Osteocyte (in vitro differentiated cells): Measurements from ENCODE around the gene CES4A. TPM values are rescaled to one million over a fixed set of nuclear protein-coding genes. Genes with fewer than 3 reads are reported as not detected.

Source experiments
- DNase-seq: peaks from one replicate; pipeline ENCODE4 v3.0.0; 2021; ENCODE audit warnings: mixed read lengths; ENCODE audit not compliant: unreplicated experiment; ENCODE audit errors: extremely low spot score
- H3K27ac Mint-ChIP-seq: one replicate; pipeline ENCODE4 v1.8.0; 2021; ENCODE audit warnings: mild to moderate bottlenecking, mixed read lengths; ENCODE audit not compliant: unreplicated experiment
- H3K27me3 Mint-ChIP-seq: one replicate; pipeline ENCODE4 v1.8.0; 2021; ENCODE audit warnings: mixed read lengths; ENCODE audit not compliant: unreplicated experiment
- H3K36me3 Mint-ChIP-seq: one replicate; pipeline ENCODE4 v1.8.0; 2021; ENCODE audit warnings: mixed read lengths; ENCODE audit not compliant: unreplicated experiment
- H3K4me1 Mint-ChIP-seq: one replicate; pipeline ENCODE4 v1.8.0; 2021; ENCODE audit warnings: mixed read lengths; ENCODE audit not compliant: unreplicated experiment
- H3K4me3 Mint-ChIP-seq: one replicate; pipeline ENCODE4 v1.8.0; 2021; ENCODE audit warnings: mild to moderate bottlenecking, moderate library complexity, mixed read lengths; ENCODE audit not compliant: unreplicated experiment
- H3K9me3 Mint-ChIP-seq: one replicate; pipeline ENCODE4 v1.8.0; 2021; ENCODE audit warnings: mixed read lengths; ENCODE audit not compliant: unreplicated experiment
- CTCF ChIP-seq: fragments of 200-600 bp; sonication (generic); IDR thresholded peaks from 2 replicates; pipeline ENCODE4 v1.5.0; 2021; ENCODE audit warnings: antibody characterized with exemption, mild to moderate bottlenecking, moderate library complexity
- total RNA-seq: library from RNA; stranded (reverse); gene quantifications from 2 replicates; pipeline ENCODE4 v1.2.1, GENCODE V29; 2021

The CES4A gene
- total RNA-seq, 1 donor from 2014 or later = 3.8 TPM

DNA sequence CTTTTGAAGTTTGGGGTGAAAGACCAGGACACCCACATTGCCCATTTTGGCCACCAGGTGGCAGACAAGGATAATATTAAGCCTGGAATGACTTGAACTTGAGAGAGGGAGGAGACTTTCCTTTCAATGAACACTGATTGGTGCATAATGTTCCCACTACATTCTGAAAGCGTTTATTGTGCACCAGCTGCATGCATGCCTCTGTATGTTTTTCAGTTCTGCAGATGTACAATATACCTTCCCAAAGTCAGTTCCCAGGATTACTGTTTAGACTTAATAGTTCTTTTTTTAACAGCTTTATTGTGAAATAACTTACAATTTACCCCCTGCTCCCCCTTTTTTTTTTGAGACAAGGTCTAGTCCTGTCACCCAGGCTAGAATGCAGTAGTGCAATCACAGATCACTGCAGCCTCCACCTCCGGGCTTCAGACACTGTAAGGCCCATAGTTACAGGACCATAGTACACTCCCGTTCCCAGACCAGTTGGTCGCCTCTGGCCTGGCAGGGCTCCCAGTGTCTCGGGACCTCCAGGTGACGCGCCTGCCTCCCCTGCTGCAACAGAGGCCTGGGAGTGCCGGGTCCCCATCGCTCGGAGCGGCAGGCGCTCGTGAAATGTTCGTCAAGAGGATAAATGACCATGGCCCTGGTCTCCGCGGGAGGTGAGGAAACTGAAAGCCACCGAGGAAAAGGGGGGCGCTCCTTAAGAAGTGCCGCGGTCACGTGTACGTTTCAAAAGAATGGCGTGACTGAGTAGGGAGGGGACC, 40.9 kb upstream of the CES4A start:
- DNase-seq = peak; percentile 92
- TF ChIP-seq CTCF = peak; percentile 88
- Mint-ChIP-seq H3K27me3 (peaks cover 18% of the 10 kb centered on the region), H3K36me3 (peaks cover 11% of the 10 kb centered on the region), H3K9me3 (peaks cover 9% of the 10 kb centered on the region), H3K27ac (no peak overlapping the region), H3K4me3 (no peak overlapping the region), H3K4me1 (no peaks in the 10 kb centered on the region)

GRCh38 chr16:66948134-66948836, 40.1 kb upstream of the CES4A start:
- TF ChIP-seq CTCF = no peak
- Mint-ChIP-seq H3K27me3 (peaks cover 18% of the 10 kb centered on the region), H3K4me3 (no peak overlapping the region), H3K4me1 (no peaks in the 10 kb centered on the region), H3K9me3 (peaks cover 9% of the 10 kb centered on the region), H3K36me3 (peaks cover 7% of the 10 kb centered on the region), H3K27ac (no peak overlapping the region)
- no peak for DNase-seq

DNA sequence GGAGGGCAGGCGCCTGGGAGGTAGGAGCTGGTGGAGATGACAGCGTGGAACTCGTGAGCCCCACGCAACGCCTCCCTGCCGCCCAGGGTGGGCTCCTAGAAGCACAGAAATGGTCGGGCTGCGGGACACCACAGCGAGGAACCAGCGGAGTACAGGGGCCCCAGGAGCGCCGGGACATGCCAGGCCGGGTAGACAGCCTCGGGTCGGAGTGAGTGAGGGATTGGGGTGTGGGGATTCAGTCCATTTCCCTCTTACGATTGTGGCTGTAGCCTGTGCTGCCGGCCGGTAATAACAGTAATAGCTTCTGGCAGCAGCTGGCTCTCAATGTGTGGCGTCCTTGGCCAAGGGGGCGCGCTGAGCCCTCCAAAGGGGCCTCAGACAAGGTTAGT, 39.6 kb upstream of the CES4A start:
- DNase-seq = no peak
- no peak overlapping the region for H3K4me3 Mint-ChIP-seq
- H3K27ac Mint-ChIP-seq = no peak overlapping the region
- peaks cover 19% of the 10 kb centered on the region for H3K27me3 Mint-ChIP-seq
- TF ChIP-seq CTCF = no peak
- peaks cover 6% of the 10 kb centered on the region for H3K36me3 Mint-ChIP-seq
- peaks cover 9% of the 10 kb centered on the region for H3K9me3 Mint-ChIP-seq
- no peaks in the 10 kb centered on the region for H3K4me1 Mint-ChIP-seq

DNA sequence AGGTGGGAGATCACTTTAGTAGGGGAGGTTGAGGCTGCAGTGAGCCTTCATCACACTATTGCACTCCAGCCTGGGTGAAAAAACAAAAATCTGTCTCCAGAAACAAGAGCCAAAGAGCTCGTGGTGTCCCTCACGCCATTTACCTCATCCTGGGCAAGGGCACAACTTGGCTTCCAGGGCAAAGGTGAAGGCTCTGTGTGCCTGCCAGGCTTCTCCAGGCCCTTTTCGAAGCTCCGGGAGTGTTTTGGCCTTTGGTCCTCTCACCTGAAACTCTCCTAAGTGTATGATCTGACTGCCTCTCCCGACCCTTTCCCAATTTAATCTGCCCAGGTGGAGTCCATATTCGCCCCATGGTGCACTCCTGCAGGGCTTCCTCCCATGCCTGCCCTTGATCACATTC, 38.9 kb upstream of the CES4A start:
- DNase-seq = no peak
- Mint-ChIP-seq H3K9me3 (peaks cover 9% of the 10 kb centered on the region), H3K4me1 (no peaks in the 10 kb centered on the region), H3K4me3 (no peak overlapping the region), H3K36me3 (peaks cover 3% of the 10 kb centered on the region), H3K27ac (no peak overlapping the region), H3K27me3 (peaks cover 21% of the 10 kb centered on the region)
- no peak for TF ChIP-seq CTCF

GRCh38 chr16:66950437-66950836, 38.0 kb upstream of the CES4A start:
- H3K4me1 Mint-ChIP-seq = no peaks in the 10 kb centered on the region
- no peak for DNase-seq
- H3K36me3 Mint-ChIP-seq = peaks cover 3% of the 10 kb centered on the region
- no peak for TF ChIP-seq CTCF
- no peak overlapping the region for H3K4me3 Mint-ChIP-seq
- H3K27me3 Mint-ChIP-seq = peaks cover 21% of the 10 kb centered on the region
- no peak overlapping the region for H3K27ac Mint-ChIP-seq
- H3K9me3 Mint-ChIP-seq = peaks cover 9% of the 10 kb centered on the region
